K562 (cell line): Measurements from ENCODE around the gene ENKD1. TPM values are rescaled to one million over a fixed set of nuclear protein-coding genes. Genes with fewer than 3 reads are reported as not detected.

ENCODE experiments used
- ATAC-seq: fragments of 200-7000 bp; cut with Tn5 transposase; 3 replicates; pipeline ENCODE4 v1.9.1; 2020; ENCODE audit warnings: moderate library complexity
- BruUV-seq: library from RNA; stranded (reverse); fragments of 400-500 nt; replicated peaks from 2 replicates; lab custom pipeline; 2021; lab: Mats Ljungman, UMichigan
- CTCF ChIA-PET: fragments of 300-600 bp; formaldehyde crosslinking; extraction: SDS; loops from one replicate; lab custom pipeline; 2021; ENCODE audit warnings: low intra/inter-chr PET ratio; lab: Yijun Ruan, JAX
- POLR2A ChIA-PET: fragments of 300-600, 350-650 bp; sonication (Branson Sonifier 250); formaldehyde crosslinking; extraction: SDS; loops from one replicate; lab custom pipeline; 2021; ENCODE audit warnings: antibody characterized with exemption, inconsistent platforms; lab: Yijun Ruan, JAX
- DNase-seq, 4 experiments: peaks; one replicate each; pipeline versions ENCODE4 v3.0.0 to v3.0.0-alpha.2; 2011 to 2018; ENCODE audit warnings: low spot score in 3 of 4, mixed read lengths in 3 of 4; ENCODE audit errors: extremely low read depth in 1 of 4
- FAIRE-seq: peaks from 2 replicates; lab custom pipeline; 2011; peaks lifted over from hg19 to GRCh38; lab: Jason Lieb, UNC
- H2AFZ ChIP-seq: 2 replicates; pipeline ENCODE4 v1.6.0; 2011; ENCODE audit warnings: low read depth, low read length, control low read depth, inconsistent platforms
- H3K27ac ChIP-seq: fragments of 200-600 bp; 3 replicates; pipeline ENCODE4 v1.8.0; 2011; ENCODE audit warnings: low read depth, mild to moderate bottlenecking, control low read depth, inconsistent platforms, low read length, moderate library complexity, mixed read lengths; ENCODE audit errors: extremely low read depth
- H3K27me3 ChIP-seq, 2 experiments: fragments of 300-600 bp in 1 of 2; 2 replicates in 1 of 2; 3 replicates in 1 of 2; pipeline versions ENCODE4 v1.6.0 to v1.8.0; 2011; ENCODE audit warnings: inconsistent platforms in 2 of 2, low read length in 2 of 2, mild to moderate bottlenecking in 1 of 2, mixed read lengths in 1 of 2, moderate library complexity in 1 of 2; ENCODE audit not compliant: control insufficient read depth in 2 of 2, insufficient read depth in 2 of 2
- H3K36me3 ChIP-seq: fragments of 300-600 bp; 3 replicates; pipeline ENCODE4 v1.8.0; 2011; ENCODE audit warnings: mild to moderate bottlenecking, low read length, inconsistent platforms; ENCODE audit not compliant: control insufficient read depth, insufficient read depth
- H3K4me1 ChIP-seq, 2 experiments: fragments of 200-600 bp in 1 of 2; replicated peaks in 1 of 2; 2 replicates in 1 of 2; 3 replicates in 1 of 2; pipeline versions ENCODE4 v1.5.1 to v1.8.0; 2011; ENCODE audit warnings: inconsistent platforms in 2 of 2, low read length in 2 of 2, mild to moderate bottlenecking in 1 of 2, mixed read lengths in 1 of 2, moderate library complexity in 1 of 2; ENCODE audit not compliant: control insufficient read depth in 2 of 2, insufficient read depth in 2 of 2
- H3K4me2 ChIP-seq: 2 replicates; pipeline ENCODE4 v1.6.1; 2011; ENCODE audit warnings: low read length, control low read depth, inconsistent platforms, mixed read lengths; ENCODE audit not compliant: insufficient read depth
- H3K4me3 ChIP-seq: fragments of 200-600 bp; sonication (generic), shearing (Covaris generic); 2 replicates; pipeline ENCODE4 v1.5.1; 2016; ENCODE audit warnings: control low read depth, inconsistent platforms
- H3K79me2 ChIP-seq: fragments of 200-600 bp; 3 replicates; pipeline ENCODE4 v1.8.0; 2011; ENCODE audit warnings: low read length, inconsistent platforms; ENCODE audit not compliant: control insufficient read depth, insufficient read depth
- H3K9ac ChIP-seq, 2 experiments: 2 replicates each; pipeline versions ENCODE4 v1.6.0 to v1.6.1; 2011; ENCODE audit warnings: low read depth in 2 of 2, low read length in 2 of 2, control low read depth in 1 of 2, inconsistent platforms in 1 of 2, mild to moderate bottlenecking in 1 of 2, mixed read lengths in 1 of 2; ENCODE audit not compliant: insufficient read depth in 1 of 2
- H3K9me1 ChIP-seq: one replicate; pipeline ENCODE4 v1.6.0; 2011; ENCODE audit warnings: inconsistent platforms, mild to moderate bottlenecking, low read length, moderate library complexity; ENCODE audit not compliant: control insufficient read depth, insufficient read depth
- H3K9me3 ChIP-seq: replicated peaks from 2 replicates; pipeline ENCODE4 v1.5.1; 2011; ENCODE audit warnings: low read depth, low read length, inconsistent platforms; ENCODE audit not compliant: control insufficient read depth, insufficient read depth
- H4K20me1 ChIP-seq: replicated peaks from 2 replicates; pipeline ENCODE4 v1.6.1; 2011; ENCODE audit warnings: low read length, inconsistent platforms, mixed read lengths; ENCODE audit not compliant: control insufficient read depth, insufficient read depth
- NCOA2 ChIP-seq, 2 experiments: fragments of 450-650 bp; IDR thresholded peaks; 2 replicates each; pipeline ENCODE4 v1.6.1; 2018; ENCODE audit warnings: mild to moderate bottlenecking in 2 of 2, moderate library complexity in 1 of 2; ENCODE audit not compliant: partially characterized antibody in 2 of 2
- NR0B1 ChIP-seq: fragments of 450-650 bp; IDR thresholded peaks from one replicate; pipeline ENCODE4 v1.6.1; 2018; ENCODE audit warnings: mild to moderate bottlenecking, moderate library complexity; ENCODE audit not compliant: partially characterized antibody
- POLR2G ChIP-seq: fragments of 200-400 bp; formaldehyde crosslinking; IDR thresholded peaks from 2 replicates; pipeline ENCODE4 v1.6.1; 2017; ENCODE audit warnings: low read depth, mild to moderate bottlenecking, antibody characterized with exemption, low read length, moderate library complexity
- ZNF717 ChIP-seq: fragments of 250-450 bp; sonication (Bioruptor Pico); IDR thresholded peaks from 2 replicates; pipeline ENCODE4 v1.5.0; 2021
- WGBS: fragments of 100-300 bp; shearing (Covaris generic); methylation state at CpG from one replicate; pipeline ENCODE4 v1.1.6; 2016; ENCODE audit warnings: low coverage, mixed read lengths; ENCODE audit not compliant: insufficient coverage; ENCODE audit errors: missing lambda C conversion rate; 5-methylcytosine and 5-hydroxymethylcytosine counted together
- in situ Hi-C: fragments of 300-500 bp; cut with MboI; formaldehyde crosslinking; loops from 4 replicates; pipeline ENCODE4 v1.15.0; 2018; ENCODE audit warnings: inconsistent platforms, mixed read lengths
- intact Hi-C: fragments of 100-400 bp; cut with micrococcal nuclease; formaldehyde crosslinking; loops from 2 replicates; pipeline ENCODE4 v1.14.2; 2022
- polyA plus RNA-seq, 8 experiments: library from polyadenylated mRNA; depleted of rRNA in 4 of 8; stranded (reverse) in 5 of 8; unstranded in 3 of 8; fragments of >200 nt; fragmentation: Nextera tagmentation in 2 of 8; fragmentation: Illumina TruSeq in 1 of 8; extraction: Ambion mirVana in 2 of 8; extraction: Trizol in 1 of 8; gene quantifications; 2 replicates each; pipeline versions ENCODE4 v1.2.1 to v1.2.3, GENCODE V29; 2011 to 2014; ENCODE audit warnings: inconsistent platforms in 1 of 8, missing spikeins in 1 of 8
- total RNA-seq, 7 experiments: library from RNA; depleted of rRNA in 6 of 7; stranded (reverse); fragments of >200 nt in 6 of 7; fragmentation: Illumina TruSeq in 2 of 7; extraction: Trizol in 2 of 7; gene quantifications; 2 replicates each; pipeline versions ENCODE4 v1.2.1 to v1.2.3, GENCODE V29; 2011 to 2021; ENCODE audit warnings: low replicate concordance in 1 of 7

Gene ENKD1
- total and polyA plus RNA-seq, 9 of the 15 experiments (the other 6 are each of a cell fraction or from before 2014, with no cell fraction given): 1.1 to 26.9 (median 8.3) TPM

GRCh38 chr16:67654403-67654911 is 12.1 kb downstream of the ENKD1 start:
- peaks cover 16% of the 10 kb centered on the region for H3K36me3 ChIP-seq
- no peak for FAIRE-seq
- no peak for DNase-seq
- POLR2A ChIA-PET: no interaction called here
- no peak overlapping the region for H3K4me3 ChIP-seq
- TF ChIP-seq NR0B1: no peak
- TF ChIP-seq POLR2G: peak; percentile 62
- TF ChIP-seq ZNF717 (CRISPR knock-in tag): no peak
- no peak for TF ChIP-seq NCOA2 (IDR thresholded peaks at IDR 0.05; ENCODE audit: partially characterized antibody in 2 of 2)
- intact Hi-C loops: no loop called here
- H3K27ac ChIP-seq: no peak overlapping the region
- in situ Hi-C loops: no loop called here
- no peaks in the 10 kb centered on the region for H3K9me3 ChIP-seq
- WGBS: 44% methylated on average over 23 of the region's 30 CpGs
- no peaks in the 10 kb centered on the region for H3K9me1 ChIP-seq
- H3K9ac ChIP-seq: 0 out of 4 replicates have a peak overlapping the region, but pooled peaks of 1 of the 2 experiments have one; percentile 48
- H2AFZ ChIP-seq: no peak overlapping the region
- peaks cover 9% of the 10 kb centered on the region for H3K79me2 ChIP-seq
- peaks cover 4 to 46% of the 10 kb centered on the region in 2 experiments for H3K4me1 ChIP-seq
- CTCF ChIA-PET: no interaction called here
- H3K4me2 ChIP-seq: no peak overlapping the region
- H4K20me1 ChIP-seq: peaks cover 21% of the 10 kb centered on the region; the same call in 1 of the 2 replicates
- no TSS peak for BruUV-seq
- peaks cover 0 to 41% of the 10 kb centered on the region in 2 experiments; a peak in 2 of 5 replicates for H3K27me3 ChIP-seq
- ATAC-seq: no peak
